Measurements from ENCODE around the gene CHRNB2. TPM values are rescaled to one million over a fixed set of nuclear protein-coding genes. Genes with fewer than 3 reads are reported as not detected.

CHRNB2 gene
- total RNA-seq, 2 donors from 2014 or later, result 0.07 to 0.16 TPM

DNA sequence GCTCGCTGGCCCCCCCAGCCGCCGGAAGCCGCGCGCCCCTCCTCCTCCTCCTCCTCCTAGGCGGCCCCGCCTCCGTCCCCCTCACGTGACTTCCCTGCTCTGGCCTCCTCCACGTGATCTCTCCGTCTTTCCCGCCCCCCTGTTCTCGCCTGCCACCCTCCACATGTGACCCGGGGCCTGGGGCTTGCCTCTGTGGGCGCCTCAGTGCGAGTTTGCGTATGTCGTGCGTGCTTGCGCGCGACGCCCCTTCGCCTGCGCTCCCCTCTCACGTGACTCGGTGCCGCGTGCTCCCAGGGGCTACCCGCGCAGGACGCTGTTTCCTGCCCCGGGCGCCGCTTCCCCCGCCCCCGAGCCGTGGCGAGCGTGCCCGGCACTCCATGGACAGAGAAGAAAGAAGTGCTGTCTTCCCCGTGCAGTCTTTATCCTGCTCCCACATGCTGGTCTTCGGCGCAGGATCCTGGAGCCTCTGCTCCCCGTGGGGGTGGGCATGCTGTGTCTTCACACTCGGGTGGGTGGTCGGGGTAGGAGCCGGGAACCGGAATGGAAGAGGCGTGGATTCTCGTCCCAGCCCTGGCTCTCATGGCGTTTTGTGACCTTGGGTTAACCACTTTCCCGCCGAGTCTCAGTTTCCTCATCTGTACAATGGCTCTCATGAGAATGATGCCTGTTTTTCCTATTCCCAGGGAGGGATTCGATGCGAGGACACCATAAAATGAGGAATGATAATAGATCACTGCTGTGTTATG, 8.7 kb upstream of the CHRNB2 start:
- Histone ChIP-seq H3K4me1 (peaks cover 7% of the 10 kb centered on the region), H3K27me3 (no peaks in the 10 kb centered on the region), H3K9me3 (no peaks in the 10 kb centered on the region), H3K9ac (ENCODE audit: low read depth in 2 of 2, low read length in 2 of 2) (peak overlapping the region; percentile 77 to 93), H3K27ac (peak overlapping the region; percentile 88), H3K36me3 (peaks cover 20% of the 10 kb centered on the region), H3K4me3 (peak overlapping the region; percentile 44)
- TF ChIP-seq, protein P1, sequence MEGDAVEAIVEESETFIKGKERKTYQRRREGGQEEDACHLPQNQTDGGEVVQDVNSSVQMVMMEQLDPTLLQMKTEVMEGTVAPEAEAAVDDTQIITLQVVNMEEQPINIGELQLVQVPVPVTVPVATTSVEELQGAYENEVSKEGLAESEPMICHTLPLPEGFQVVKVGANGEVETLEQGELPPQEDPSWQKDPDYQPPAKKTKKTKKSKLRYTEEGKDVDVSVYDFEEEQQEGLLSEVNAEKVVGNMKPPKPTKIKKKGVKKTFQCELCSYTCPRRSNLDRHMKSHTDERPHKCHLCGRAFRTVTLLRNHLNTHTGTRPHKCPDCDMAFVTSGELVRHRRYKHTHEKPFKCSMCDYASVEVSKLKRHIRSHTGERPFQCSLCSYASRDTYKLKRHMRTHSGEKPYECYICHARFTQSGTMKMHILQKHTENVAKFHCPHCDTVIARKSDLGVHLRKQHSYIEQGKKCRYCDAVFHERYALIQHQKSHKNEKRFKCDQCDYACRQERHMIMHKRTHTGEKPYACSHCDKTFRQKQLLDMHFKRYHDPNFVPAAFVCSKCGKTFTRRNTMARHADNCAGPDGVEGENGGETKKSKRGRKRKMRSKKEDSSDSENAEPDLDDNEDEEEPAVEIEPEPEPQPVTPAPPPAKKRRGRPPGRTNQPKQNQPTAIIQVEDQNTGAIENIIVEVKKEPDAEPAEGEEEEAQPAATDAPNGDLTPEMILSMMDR (IDR thresholded peaks at IDR 0.05), result no peak
- peak; percentile 99 for DNase-seq
- intact Hi-C loops (cut with DNase I), result loop anchor here (5.0 kb wide), 1 partner anchor 318 kb away; no protein-coding TSS in a partner anchor

DNA sequence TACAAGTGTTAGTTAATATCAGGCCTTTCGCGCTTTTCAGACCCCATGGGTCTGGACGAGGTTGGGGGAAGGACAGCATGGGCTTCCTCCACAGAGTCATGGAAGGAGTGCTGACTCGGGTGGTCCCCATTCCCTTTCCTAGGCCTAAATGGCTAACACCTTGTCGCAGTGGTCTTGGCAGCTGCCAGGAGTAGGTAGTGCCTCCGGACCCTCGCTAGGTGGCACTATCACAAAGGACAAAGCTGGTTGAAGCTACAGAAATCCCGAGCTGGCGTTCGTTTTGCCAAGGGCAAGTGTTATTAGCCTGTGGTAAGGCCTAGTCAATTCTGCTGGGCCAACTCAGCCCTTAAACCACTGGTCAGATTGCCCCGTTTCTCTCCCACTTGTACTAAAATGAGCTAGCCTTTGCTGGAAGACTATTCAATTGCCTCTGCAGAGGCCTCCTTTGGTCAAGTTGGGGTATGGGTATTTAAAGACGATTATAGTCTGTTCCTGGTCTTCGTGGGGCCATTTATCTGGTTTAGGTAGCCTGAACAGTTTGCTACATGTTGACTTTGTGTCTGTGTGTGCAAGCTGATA, 8.0 kb upstream of the CHRNB2 start:
- H3K9ac ChIP-seq (ENCODE audit: low read depth in 2 of 2, low read length in 2 of 2), result peak overlapping the region; percentile 77 to 93
- no peaks in the 10 kb centered on the region for H3K9me3 ChIP-seq
- H3K27me3 ChIP-seq, result no peaks in the 10 kb centered on the region
- TF ChIP-seq, protein P1 (IDR thresholded peaks at IDR 0.05), result peak; percentile 93
- intact Hi-C loops (cut with DNase I), result loop anchor here (5.0 to 10.0 kb wide), 2 partner anchors 205 to 318 kb away; no protein-coding TSS in a partner anchor
- H3K4me3 ChIP-seq, result peak overlapping the region; percentile 44
- peaks cover 13% of the 10 kb centered on the region for H3K36me3 ChIP-seq
- peak overlapping the region; percentile 88 for H3K27ac ChIP-seq
- peaks cover 7% of the 10 kb centered on the region for H3K4me1 ChIP-seq
- DNase-seq, result peak; percentile 90

DNA sequence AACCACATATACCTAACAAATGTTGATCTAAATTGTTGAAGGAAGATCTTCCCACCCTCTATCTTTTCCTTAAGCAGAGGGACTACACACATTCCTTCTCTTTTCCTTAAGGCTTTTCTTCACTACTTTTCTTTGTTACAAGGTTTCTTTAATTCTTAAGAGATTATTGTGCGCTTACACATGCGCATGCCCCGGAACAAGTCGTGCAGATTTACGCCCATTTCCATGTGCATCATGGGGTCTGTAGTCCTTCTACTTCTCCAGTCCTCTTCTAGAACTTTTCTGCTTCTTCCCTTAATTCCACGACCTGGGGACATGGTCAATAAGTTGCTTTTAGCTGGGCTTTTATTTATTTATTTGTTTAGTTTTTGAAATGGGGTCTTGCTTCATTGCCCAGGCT, 1.7 kb upstream of the CHRNB2 start:
- Histone ChIP-seq H3K9ac (ENCODE audit: low read depth in 2 of 2, low read length in 2 of 2) (no peak overlapping the region), H3K9me3 (no peaks in the 10 kb centered on the region), H3K4me3 (no peak overlapping the region), H3K36me3 (no peaks in the 10 kb centered on the region), H3K27me3 (peaks cover 9% of the 10 kb centered on the region), H3K4me1 (peaks cover 3% of the 10 kb centered on the region), H3K27ac (no peak overlapping the region)
- TF ChIP-seq, protein P1 (IDR thresholded peaks at IDR 0.05), result no peak
- intact Hi-C loops (cut with DNase I), result loop anchor here (10.0 kb wide), 1 partner anchor 199 kb away; no protein-coding TSS in a partner anchor
- no peak for DNase-seq

DNA sequence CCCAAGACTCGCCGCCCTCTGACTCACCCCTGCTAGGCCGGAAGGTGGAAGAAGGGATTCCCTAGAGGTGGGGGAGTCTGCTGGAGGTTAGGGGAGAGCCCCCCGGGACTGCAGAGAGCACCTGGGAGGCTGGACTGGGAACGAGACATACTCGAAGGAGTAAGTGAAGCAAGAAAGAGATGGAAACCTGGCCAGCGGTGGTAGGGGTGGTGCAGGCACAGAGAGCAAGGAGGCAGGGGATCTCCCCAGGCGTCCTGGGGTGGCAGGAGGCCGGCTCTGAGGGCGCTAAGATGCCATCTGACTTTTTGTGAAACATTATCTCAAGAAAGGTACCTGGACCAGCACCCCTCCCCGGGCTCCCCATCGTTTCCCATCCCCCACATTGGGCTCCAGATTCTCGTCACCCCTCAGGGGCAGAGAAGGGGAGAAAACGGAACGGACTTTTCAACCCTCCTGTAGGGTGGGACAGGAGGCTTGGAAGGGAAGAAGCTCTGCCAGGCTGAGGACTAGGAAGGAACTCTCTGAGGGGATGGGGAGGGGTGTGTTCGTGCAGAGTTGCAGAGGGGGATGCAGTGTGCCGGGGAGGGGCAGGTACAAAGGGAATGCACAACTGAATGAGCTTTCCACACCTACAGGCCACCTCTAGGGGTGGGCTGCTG, 708 bp downstream of the CHRNB2 start:
- no peak overlapping the region for H3K27ac ChIP-seq
- H3K27me3 ChIP-seq, result peaks cover 9% of the 10 kb centered on the region
- peaks cover 3% of the 10 kb centered on the region for H3K4me1 ChIP-seq
- TF ChIP-seq, protein P1 (IDR thresholded peaks at IDR 0.05), result no peak
- H3K36me3 ChIP-seq, result no peaks in the 10 kb centered on the region
- no peak for DNase-seq
- intact Hi-C loops (cut with DNase I), result loop anchor here (10.0 kb wide), 1 partner anchor 197 kb away; no protein-coding TSS in a partner anchor
- H3K4me3 ChIP-seq, result no peak overlapping the region
- no peaks in the 10 kb centered on the region for H3K9me3 ChIP-seq
- H3K9ac ChIP-seq (ENCODE audit: low read depth in 2 of 2, low read length in 2 of 2), result no peak overlapping the region

DNA sequence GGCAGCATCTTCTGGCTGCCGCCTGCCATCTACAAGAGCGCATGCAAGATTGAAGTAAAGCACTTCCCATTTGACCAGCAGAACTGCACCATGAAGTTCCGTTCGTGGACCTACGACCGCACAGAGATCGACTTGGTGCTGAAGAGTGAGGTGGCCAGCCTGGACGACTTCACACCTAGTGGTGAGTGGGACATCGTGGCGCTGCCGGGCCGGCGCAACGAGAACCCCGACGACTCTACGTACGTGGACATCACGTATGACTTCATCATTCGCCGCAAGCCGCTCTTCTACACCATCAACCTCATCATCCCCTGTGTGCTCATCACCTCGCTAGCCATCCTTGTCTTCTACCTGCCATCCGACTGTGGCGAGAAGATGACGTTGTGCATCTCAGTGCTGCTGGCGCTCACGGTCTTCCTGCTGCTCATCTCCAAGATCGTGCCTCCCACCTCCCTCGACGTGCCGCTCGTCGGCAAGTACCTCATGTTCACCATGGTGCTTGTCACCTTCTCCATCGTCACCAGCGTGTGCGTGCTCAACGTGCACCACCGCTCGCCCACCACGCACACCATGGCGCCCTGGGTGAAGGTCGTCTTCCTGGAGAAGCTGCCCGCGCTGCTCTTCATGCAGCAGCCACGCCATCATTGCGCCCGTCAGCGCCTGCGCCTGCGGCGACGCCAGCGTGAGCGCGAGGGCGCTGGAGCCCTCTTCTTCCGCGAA, 3.8 kb downstream of the CHRNB2 start:
- Histone ChIP-seq H3K4me1 (peaks cover 3% of the 10 kb centered on the region), H3K27ac (no peak overlapping the region), H3K9ac (ENCODE audit: low read depth in 2 of 2, low read length in 2 of 2) (no peak overlapping the region), H3K9me3 (no peaks in the 10 kb centered on the region), H3K27me3 (peaks cover 9% of the 10 kb centered on the region), H3K36me3 (no peaks in the 10 kb centered on the region), H3K4me3 (no peak overlapping the region)
- TF ChIP-seq, protein P1 (IDR thresholded peaks at IDR 0.05), result no peak
- intact Hi-C loops (cut with DNase I), result no loop called here
- no peak for DNase-seq
